IPS DF 4.7 (cell line): ENCODE results near the gene GBE1.

ENCODE experiments used
- DNase-seq: peaks from one replicate; pipeline ENCODE4 v3.0.0-alpha.2; 2013; ENCODE audit warnings: low spot score; ENCODE audit errors: extremely low read depth

GBE1 gene

GRCh38 chr3:81624756-81625155 is 136.7 kb downstream of the GBE1 start:
- no peak for DNase-seq

- DNase-seq: no peak
These were observed 139.1 kb downstream of the GBE1 start for GRCh38 chr3:81622395-81622794.

- DNase-seq: no peak
These were observed 140.2 kb downstream of the GBE1 start for GRCh38 chr3:81621277-81621676.

GRCh38 chr3:81620849-81621248 is 140.6 kb downstream of the GBE1 start:
- DNase-seq: no peak

- DNase-seq: no peak
These were observed 148.7 kb downstream of the GBE1 start for GRCh38 chr3:81612768-81613167.

- DNase-seq: no peak
These were observed 158.7 kb downstream of the GBE1 start for GRCh38 chr3:81602781-81603180.

GRCh38 chr3:81601707-81602305 is 159.6 kb downstream of the GBE1 start:
- no peak for DNase-seq

- DNase-seq: no peak
These were observed 169.3 kb downstream of the GBE1 start for GRCh38 chr3:81592101-81592500.

- no peak for DNase-seq
These were observed 175.5 kb downstream of the GBE1 start for GRCh38 chr3:81585937-81586336.

GRCh38 chr3:81585056-81585455 is 176.4 kb downstream of the GBE1 start:
- no peak for DNase-seq

- no peak for DNase-seq
These were observed 179.4 kb downstream of the GBE1 start for GRCh38 chr3:81581966-81582599.

GRCh38 chr3:81580355-81580754 is 181.1 kb downstream of the GBE1 start:
- DNase-seq: no peak

- DNase-seq: no peak
These were observed 181.7 kb downstream of the GBE1 start for GRCh38 chr3:81579744-81580143.

- DNase-seq: no peak
These were observed 189.2 kb downstream of the GBE1 start for GRCh38 chr3:81572201-81572756.

- DNase-seq: no peak
These were observed 193.1 kb downstream of the GBE1 start for GRCh38 chr3:81568378-81568777.

- DNase-seq: no peak
These were observed 196.4 kb downstream of the GBE1 start for GRCh38 chr3:81565041-81565440.

- no peak for DNase-seq
These were observed 203.3 kb downstream of the GBE1 start for GRCh38 chr3:81558106-81558505.

- DNase-seq: no peak
These were observed 206.6 kb downstream of the GBE1 start for GRCh38 chr3:81554801-81555200.

- DNase-seq: no peak
These were observed 207.1 kb downstream of the GBE1 start for GRCh38 chr3:81554388-81554787.

GRCh38 chr3:81550415-81550814 is 211.0 kb downstream of the GBE1 start:
- DNase-seq: no peak

- DNase-seq: no peak
These were observed 211.6 kb downstream of the GBE1 start for GRCh38 chr3:81549831-81550230.

- no peak for DNase-seq
These were observed 212.1 kb downstream of the GBE1 start for GRCh38 chr3:81549388-81549787.

GRCh38 chr3:81545572-81545971 is 215.9 kb downstream of the GBE1 start:
- no peak for DNase-seq
